Activated CD8-positive, alpha-beta T cell treated with anti-CD3 and anti-CD28 coated beads for 36 hours (primary cell): Measurements from ENCODE around the gene OR13C5. TPM values are rescaled to one million over a fixed set of nuclear protein-coding genes. Genes with fewer than 3 reads are reported as not detected.
"Not testable (repeated sequence)": the region's sequence is repeated elsewhere in the genome, so short reads cannot be mapped to it uniquely, and the experiment has no call there.

Source experiments
- ATAC-seq: fragments of 200-7000 bp; cut with Tn5 transposase; one replicate; pipeline ENCODE4 v1.10.0; 2021; ENCODE audit warnings: mild to moderate bottlenecking, moderate library complexity
- CTCF ChIA-PET: fragments of 350-600 bp; sonication (Branson Sonifier 250); formaldehyde crosslinking; loops from one replicate; lab custom pipeline; 2021; ENCODE audit warnings: antibody characterized with exemption; lab: Charles Lee
- POLR2A ChIA-PET: fragments of 350-600 bp; sonication (Branson Sonifier 250); formaldehyde crosslinking; loops from one replicate; lab custom pipeline; 2021; ENCODE audit warnings: antibody characterized with exemption; lab: Charles Lee
- DNase-seq: peaks from one replicate; pipeline ENCODE4 v3.0.0-alpha.2; 2020
- H3K27ac Mint-ChIP-seq: one replicate; pipeline ENCODE4 v1.8.0; 2021; ENCODE audit warnings: mild to moderate bottlenecking, mixed read lengths
- H3K27me3 Mint-ChIP-seq: one replicate; pipeline ENCODE4 v1.8.0; 2021; ENCODE audit warnings: mixed read lengths
- H3K36me3 Mint-ChIP-seq: one replicate; pipeline ENCODE4 v1.8.0; 2021; ENCODE audit warnings: low read depth, mixed read lengths
- H3K4me1 Mint-ChIP-seq: one replicate; pipeline ENCODE4 v1.8.0; 2021; ENCODE audit warnings: low read depth, mixed read lengths
- H3K4me3 Mint-ChIP-seq: one replicate; pipeline ENCODE4 v1.8.0; 2021; ENCODE audit warnings: mild to moderate bottlenecking, moderate library complexity, mixed read lengths
- H3K9me3 Mint-ChIP-seq: one replicate; pipeline ENCODE4 v1.8.0; 2021; ENCODE audit warnings: mixed read lengths
- intact Hi-C: fragments of 100-400 bp; cut with micrococcal nuclease; formaldehyde crosslinking; loops from one replicate; pipeline ENCODE4 v1.10.0; 2022
- total RNA-seq, 2 experiments: library from RNA; stranded (reverse); gene quantifications; one replicate each; pipeline ENCODE4 v1.2.3, GENCODE V29; 2021
- TF ChIP-seq, protein P1 (sequence below): fragments of 200-600 bp; IDR thresholded peaks from one replicate; pipeline ENCODE4 v1.8.0; 2022; ENCODE audit warnings: antibody characterized with exemption, mild to moderate bottlenecking

Gene OR13C5
- not detected for total RNA-seq

DNA sequence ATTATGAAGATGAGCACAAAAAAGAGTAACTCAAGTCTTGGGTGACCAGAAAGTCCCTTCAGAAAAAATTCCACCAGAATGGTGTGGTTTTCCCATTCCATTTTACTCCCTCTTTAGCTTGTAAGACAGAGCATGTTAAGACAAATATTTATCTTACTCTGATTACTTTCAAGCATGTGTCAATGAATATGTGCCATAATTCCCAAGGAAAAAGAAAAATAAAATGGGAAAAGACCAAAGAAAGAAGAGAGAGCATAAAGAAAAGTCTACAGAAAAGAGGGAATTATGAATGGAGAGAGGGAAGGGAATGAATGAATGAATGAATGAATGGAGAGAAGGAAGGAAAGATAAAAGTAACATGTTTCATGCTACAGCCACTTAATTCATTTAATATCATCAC, at the start of gene OR13C5:
TSS of gene OR13C5 (minus strand) at position 101 of the 400 bp plus-strand sequence. CDS start at position 101, 0 bp downstream.
- H3K4me1 Mint-ChIP-seq, H3K4me3 Mint-ChIP-seq, H3K27ac Mint-ChIP-seq, CTCF ChIA-PET, DNase-seq, H3K9me3 Mint-ChIP-seq, H3K36me3 Mint-ChIP-seq, POLR2A ChIA-PET, intact Hi-C loops, H3K27me3 Mint-ChIP-seq, ATAC-seq: not testable (repeated sequence)

- H3K27ac Mint-ChIP-seq: no peak overlapping the region
- DNase-seq (no peak), ATAC-seq (no peak)
- no peaks in the 10 kb centered on the region for H3K36me3 Mint-ChIP-seq
- ChIA-PET POLR2A (interaction anchor here (0.6 kb wide), 1 partner anchor 140 kb away, joined by 4 read pairs; no protein-coding TSS in a partner anchor), CTCF (no interaction called here)
- no peak overlapping the region for H3K4me3 Mint-ChIP-seq
- H3K27me3 Mint-ChIP-seq: peaks cover under 1% of the 10 kb centered on the region
- H3K4me1 Mint-ChIP-seq: no peaks in the 10 kb centered on the region
- H3K9me3 Mint-ChIP-seq: peaks cover 21% of the 10 kb centered on the region
- intact Hi-C loops: no loop called here
- TF ChIP-seq, protein P1, sequence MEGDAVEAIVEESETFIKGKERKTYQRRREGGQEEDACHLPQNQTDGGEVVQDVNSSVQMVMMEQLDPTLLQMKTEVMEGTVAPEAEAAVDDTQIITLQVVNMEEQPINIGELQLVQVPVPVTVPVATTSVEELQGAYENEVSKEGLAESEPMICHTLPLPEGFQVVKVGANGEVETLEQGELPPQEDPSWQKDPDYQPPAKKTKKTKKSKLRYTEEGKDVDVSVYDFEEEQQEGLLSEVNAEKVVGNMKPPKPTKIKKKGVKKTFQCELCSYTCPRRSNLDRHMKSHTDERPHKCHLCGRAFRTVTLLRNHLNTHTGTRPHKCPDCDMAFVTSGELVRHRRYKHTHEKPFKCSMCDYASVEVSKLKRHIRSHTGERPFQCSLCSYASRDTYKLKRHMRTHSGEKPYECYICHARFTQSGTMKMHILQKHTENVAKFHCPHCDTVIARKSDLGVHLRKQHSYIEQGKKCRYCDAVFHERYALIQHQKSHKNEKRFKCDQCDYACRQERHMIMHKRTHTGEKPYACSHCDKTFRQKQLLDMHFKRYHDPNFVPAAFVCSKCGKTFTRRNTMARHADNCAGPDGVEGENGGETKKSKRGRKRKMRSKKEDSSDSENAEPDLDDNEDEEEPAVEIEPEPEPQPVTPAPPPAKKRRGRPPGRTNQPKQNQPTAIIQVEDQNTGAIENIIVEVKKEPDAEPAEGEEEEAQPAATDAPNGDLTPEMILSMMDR: no peak
Observed at GRCh38 chr9:104635456-104635855, 36.2 kb upstream of the OR13C5 start.

- Mint-ChIP-seq H3K27ac (no peak overlapping the region), H3K4me1 (no peaks in the 10 kb centered on the region), H3K27me3 (no peaks in the 10 kb centered on the region), H3K36me3 (no peaks in the 10 kb centered on the region), H3K9me3 (peaks cover 11% of the 10 kb centered on the region), H3K4me3 (no peak overlapping the region)
- TF ChIP-seq, protein P1: no peak
- CTCF ChIA-PET: no interaction called here
- no peak for ATAC-seq
- DNase-seq: no peak
- POLR2A ChIA-PET: no interaction called here
- intact Hi-C loops: no loop called here
Observed at GRCh38 chr9:104633976-104634520, 34.8 kb upstream of the OR13C5 start.

DNA sequence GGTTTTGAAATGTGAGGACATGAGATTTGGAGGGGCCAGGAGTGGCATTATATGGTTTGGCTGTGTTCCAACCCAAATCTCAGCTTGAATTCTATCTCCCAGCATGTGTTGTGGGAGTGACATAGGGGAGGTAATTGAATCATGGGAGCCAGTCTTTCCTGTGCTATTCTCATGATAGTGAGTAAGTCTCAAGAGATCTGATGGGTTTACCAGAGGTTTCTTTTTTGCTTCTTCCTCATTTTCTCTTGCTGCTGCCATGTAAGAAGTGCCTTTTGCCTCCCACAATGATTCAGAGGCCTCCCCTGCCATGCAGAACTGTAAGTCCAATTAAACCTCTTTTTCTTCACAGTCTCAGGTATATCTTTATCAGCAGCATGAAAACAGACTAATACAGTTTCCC, 26.8 kb upstream of the OR13C5 start:
- ATAC-seq, DNase-seq, H3K27me3 Mint-ChIP-seq, H3K4me1 Mint-ChIP-seq, H3K9me3 Mint-ChIP-seq, CTCF ChIA-PET, H3K27ac Mint-ChIP-seq, POLR2A ChIA-PET, H3K36me3 Mint-ChIP-seq, intact Hi-C loops, H3K4me3 Mint-ChIP-seq: not testable (repeated sequence)

GRCh38 chr9:104618104-104618503, 18.9 kb upstream of the OR13C5 start, which contains the start of gene OR13C9:
Gene OR13C9 (minus strand): TSS chr9:104618204. CDS start chr9:104618204, 0 bp downstream.
- TF ChIP-seq, protein P1: no peak
- ChIA-PET CTCF (no interaction called here), POLR2A (no interaction called here)
- no peaks in the 10 kb centered on the region for H3K4me1 Mint-ChIP-seq
- H3K9me3 Mint-ChIP-seq: peaks cover 3% of the 10 kb centered on the region
- ATAC-seq (no peak), DNase-seq (no peak)
- no peaks in the 10 kb centered on the region for H3K27me3 Mint-ChIP-seq
- H3K27ac Mint-ChIP-seq: no peak within 1 kb of the TSS
- intact Hi-C loops: no loop called here
- H3K4me3 Mint-ChIP-seq: no peak within 1 kb of the TSS
- H3K36me3 Mint-ChIP-seq: no peaks in the 10 kb centered on the region

DNA sequence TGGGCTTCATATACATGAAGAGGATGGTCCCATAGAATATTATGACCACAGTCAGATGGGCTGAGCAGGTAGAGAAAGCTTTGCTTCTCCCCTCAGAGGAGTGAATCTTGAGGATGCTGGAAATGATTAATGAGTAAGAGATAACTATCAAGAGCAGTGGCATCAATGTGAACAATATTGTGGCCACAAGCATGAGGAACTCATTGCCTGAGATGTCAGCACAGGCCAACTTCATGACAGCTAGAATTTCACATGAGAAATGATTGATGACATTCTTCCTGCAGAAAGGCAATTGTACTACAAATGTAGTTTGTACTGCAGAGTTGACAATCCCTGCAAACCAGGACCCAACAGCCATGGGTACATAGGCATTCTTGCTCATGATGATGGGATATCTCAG, 18.2 kb upstream of the OR13C5 start:
- intact Hi-C loops: no loop called here
- CTCF ChIA-PET: no interaction called here
- DNase-seq (no peak), ATAC-seq (no peak)
- POLR2A ChIA-PET: no interaction called here
- peaks cover 3% of the 10 kb centered on the region for H3K9me3 Mint-ChIP-seq
- H3K36me3 Mint-ChIP-seq: no peaks in the 10 kb centered on the region
- H3K4me1 Mint-ChIP-seq: no peaks in the 10 kb centered on the region
- H3K27ac Mint-ChIP-seq: no peak overlapping the region
- no peak overlapping the region for H3K4me3 Mint-ChIP-seq
- TF ChIP-seq, protein P1: no peak
- no peaks in the 10 kb centered on the region for H3K27me3 Mint-ChIP-seq
